ENCODE data around the gene ZNF714.

GRCh38 chr19:21087871-21088270 is 5.9 kb downstream of the ZNF714 start:
- TF ChIP-seq POLR2AphosphoS5 (IDR thresholded peaks at IDR 0.05; ENCODE audit: low read depth) (no peak), CTCF (IDR thresholded peaks at IDR 0.05; ENCODE audit: insufficient read depth, low read length) (no peak), REST (IDR thresholded peaks at IDR 0.05; ENCODE audit: insufficient replicate concordance, low read depth) (no peak), GABPA (IDR thresholded peaks at IDR 0.05; ENCODE audit: low read depth) (no peak)
